HG02840 (cell line): ENCODE data around the gene GALNS.
"Not testable (repeated sequence)": the region's sequence is repeated elsewhere in the genome, so short reads cannot be mapped to it uniquely, and the experiment has no call there.

Experiments
- ATAC-seq: cut with Tn5 transposase; IDR thresholded peaks from one replicate; pipeline ENCODE4 v1.9.1; 2021; ENCODE audit warnings: mild to moderate bottlenecking, moderate library complexity, moderate number of reproducible peaks; ENCODE audit not compliant: unreplicated experiment, low FRiP score

Gene GALNS

GRCh38 chr16:88789594-88789993 is 67.2 kb downstream of the GALNS start:
- no peak for ATAC-seq

DNA sequence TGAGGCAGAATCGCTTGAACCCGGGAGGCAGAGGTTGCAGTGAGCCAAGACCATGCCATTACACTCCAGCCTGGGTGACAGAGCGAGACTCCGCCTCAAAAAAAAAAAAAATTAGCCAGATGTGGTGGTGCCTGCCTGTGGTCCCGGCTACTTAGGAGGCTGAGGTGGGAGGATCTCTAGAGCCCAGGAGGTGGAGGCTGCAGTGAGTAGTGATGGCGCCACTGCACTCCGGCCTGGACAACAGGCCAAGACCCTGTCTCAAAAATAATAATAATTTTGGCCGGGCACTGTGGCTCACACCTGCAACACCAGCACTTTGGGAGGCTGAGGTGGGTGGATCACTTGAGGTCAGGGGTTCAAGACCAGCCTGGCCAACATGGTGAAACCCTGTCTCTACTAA is 68.0 kb downstream of the GALNS start:
- ATAC-seq = not testable (repeated sequence)

- no peak for ATAC-seq
Observed at GRCh38 chr16:88787579-88788314, 69.0 kb downstream of the GALNS start.

DNA sequence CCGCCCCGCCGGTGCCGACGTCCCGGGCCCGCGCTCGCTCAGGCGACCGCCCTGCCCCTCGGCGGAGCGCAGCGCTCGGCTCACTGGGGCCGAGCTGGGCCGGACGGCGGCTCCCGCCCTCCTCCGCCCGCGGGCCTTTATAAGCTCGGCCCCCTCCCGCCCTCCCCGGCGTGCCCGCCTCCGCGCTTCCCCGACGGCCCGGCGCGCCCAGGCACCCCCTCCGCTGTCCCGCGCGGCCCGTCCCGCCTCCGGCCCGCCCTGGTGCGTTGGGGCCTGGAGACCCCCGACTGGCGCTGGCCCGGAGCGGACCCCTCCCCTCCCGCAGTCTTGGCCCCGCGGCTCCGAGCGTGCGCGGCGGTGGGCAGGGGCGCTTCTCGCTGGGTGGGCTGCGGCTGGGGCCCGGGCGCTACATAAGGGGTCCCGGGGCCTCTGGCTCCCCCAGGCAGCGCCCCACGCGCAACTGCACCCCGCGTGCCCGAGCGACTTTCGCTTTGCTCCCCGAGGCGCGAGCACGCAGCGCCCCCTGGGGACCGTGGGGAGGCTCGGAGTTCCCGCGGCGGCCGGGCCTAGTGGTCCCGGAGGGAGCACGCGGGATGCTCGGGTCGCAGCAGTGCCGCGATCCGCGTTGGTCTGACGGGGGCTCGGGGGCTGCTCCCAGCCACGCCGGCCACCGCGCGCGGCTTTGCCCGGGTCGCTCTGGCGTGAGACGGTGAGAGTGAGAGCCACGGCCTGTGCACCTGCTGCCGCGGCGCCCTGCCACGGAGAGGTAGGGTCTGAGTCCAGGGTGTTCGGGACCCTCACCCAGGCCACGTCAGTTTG is 71.4 kb downstream of the GALNS start, which contains the start of gene PIEZO1:
TSS of gene PIEZO1 (minus strand) at position 115 of the 819 bp plus-strand sequence. CDS start 256 bp downstream, outside the sequence.
- ATAC-seq = no peak

DNA sequence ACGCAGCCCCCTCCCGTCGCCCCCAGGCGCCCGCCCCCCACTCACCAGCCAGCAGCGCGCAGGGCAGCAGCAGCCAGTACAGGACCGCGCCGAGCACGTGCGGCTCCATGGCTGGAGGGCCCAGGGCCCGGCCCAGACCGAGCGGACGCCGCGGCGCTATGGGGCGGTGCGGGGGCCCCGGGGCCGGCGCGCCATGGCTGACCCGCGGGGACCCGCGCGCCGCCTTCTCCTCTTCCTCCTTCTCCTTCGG is 72.0 kb downstream of the GALNS start:
- ATAC-seq = no peak

GRCh38 chr16:88784074-88784855 is 72.5 kb downstream of the GALNS start:
- ATAC-seq = no peak

- ATAC-seq = no peak
Observed at GRCh38 chr16:88783391-88784073, 73.2 kb downstream of the GALNS start.

- ATAC-seq = no peak
Observed at GRCh38 chr16:88782454-88783390, 74.0 kb downstream of the GALNS start.

DNA sequence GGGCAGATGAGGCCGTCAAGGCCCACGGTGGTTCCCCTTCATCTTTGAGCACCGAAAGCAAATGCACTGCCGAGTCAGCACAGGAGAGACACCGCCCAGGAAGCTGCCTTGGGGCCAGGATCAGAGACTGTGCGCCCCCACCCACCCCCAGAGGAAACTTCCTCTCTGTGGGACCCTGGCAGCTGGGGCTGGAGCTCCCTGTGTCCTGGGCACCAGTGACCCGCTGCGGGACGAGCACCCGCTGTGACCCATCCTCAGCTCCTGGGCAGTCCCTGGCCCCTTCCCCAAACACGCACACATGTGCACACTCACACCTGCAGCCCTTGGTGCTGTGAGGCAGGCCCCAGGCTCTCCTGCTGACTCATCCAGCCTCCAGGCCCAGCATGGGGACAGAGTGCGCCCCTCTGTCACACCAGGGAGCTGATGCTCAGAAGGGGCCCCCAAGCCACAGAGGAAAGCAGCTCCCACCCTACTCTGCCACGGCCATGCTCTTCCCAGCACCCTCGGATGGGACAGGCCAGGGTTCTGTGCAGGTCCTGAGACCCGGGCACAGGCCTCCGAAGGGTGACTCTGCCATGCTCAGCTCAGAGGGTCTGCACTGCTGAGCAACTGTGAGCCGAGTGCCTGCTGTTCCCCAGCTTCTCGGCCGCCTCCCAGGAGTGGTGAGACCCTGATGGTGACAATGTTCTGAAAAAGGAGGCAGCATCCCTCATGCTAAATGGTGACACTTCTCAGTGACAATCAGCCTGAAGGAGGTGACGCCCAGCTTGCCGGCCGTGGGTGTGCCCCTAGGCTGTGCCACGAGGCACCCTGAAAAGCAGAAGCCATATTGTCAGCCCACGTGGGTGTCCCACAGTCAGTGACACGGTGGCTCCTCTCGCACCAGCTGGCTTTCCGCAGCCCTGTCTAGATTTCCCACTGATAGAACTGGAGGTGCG is 75.3 kb downstream of the GALNS start:
- ATAC-seq = no peak

- ATAC-seq = no peak
Observed at GRCh38 chr16:88780142-88781062, 76.3 kb downstream of the GALNS start.

DNA sequence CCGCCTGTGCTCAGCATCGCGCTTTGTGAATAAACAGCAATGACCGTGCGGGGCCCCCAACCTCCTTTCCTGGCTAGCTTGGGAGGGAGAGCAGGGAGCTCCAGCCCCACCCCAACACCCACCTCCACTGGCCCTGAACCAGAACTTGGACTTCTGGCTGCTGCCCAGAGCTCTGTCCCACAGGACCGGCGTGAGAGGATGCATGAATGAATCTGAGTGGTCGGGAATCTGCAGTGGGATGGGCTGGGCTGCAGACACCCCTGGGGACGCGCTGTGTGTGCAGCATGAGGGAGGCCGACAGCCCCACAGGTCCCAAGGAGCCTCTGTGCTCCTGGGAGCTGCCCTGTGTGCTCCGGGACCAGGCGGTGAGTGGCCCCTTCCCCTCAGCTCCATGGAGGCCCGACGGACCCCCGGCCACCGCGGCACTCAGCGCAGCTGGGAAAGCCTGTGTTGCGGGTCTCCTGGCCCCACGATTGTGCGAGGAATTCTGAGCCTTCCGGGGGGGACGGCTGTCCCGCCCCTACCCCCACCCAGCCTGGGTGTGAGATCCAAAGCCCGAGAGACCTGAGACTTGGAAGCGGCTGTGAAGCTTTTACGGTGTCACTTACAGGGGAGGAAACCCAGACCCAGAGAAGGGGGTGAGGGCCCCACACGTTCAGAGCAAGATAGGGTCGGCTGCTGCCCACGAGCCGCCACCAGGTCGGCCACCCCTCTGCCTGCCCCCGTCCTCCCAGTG is 77.2 kb downstream of the GALNS start:
- ATAC-seq = no peak

DNA sequence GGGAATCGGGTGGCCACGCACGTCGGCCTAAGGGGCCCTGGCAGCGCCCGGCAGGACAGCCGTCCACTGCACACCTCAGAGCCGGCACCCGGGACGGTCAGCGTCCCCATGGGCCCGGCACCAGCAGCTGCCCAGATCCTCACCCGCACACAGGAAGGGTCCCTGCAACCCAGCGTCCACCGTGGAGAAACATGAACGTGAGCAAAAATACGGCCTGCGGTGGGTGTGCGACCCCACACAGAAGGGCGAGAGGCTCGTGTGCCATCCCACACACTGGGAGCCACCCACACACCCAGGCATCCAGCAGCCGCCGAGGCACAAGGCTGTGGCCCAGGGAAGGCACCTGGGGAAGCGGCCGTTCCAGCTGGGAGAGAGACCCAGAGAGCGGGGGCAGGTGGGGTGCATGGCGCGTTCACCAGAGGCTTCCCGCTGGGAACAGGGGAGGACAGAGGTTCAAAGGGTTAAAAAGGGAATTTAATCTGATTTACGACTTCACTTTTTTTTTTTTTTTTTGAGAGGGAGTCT is 78.1 kb downstream of the GALNS start:
- ATAC-seq = no peak

DNA sequence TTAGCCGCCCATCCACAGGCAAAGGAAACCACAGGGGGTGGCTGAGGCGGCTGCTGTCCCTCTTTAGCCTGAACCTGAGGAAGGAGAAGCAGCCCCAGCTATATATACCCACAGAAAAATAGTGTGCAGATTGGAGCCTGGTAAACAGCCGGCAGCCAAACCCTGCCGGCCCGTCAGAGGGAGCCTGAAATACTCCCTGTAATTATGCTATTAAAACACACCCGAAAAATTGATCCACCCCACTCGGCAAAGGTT is 78.5 kb downstream of the GALNS start:
- ATAC-seq = no peak

- ATAC-seq = no peak
Observed at GRCh38 chr16:88777471-88778270, 79.1 kb downstream of the GALNS start.

DNA sequence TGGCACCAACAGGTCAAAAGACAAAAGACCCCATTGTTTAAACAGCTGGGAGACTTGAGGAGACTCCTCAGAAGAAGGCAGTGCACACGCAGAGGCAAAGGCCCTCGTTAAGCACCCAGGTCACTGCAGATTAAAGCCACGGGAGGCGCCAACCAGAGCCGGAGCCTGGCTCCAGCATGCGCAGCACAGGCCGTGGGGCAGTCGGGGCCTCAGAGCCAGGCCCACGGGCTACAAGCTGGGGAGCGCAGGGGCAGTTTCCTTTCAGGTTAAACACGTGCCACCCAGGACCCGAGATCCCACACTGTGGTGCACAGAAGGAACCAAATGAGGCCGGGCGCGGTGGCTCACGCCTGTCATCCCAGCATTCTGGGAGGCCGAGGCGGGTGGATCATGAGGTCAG is 80.9 kb downstream of the GALNS start:
- ATAC-seq = no peak
